GM19328 (cell line): ENCODE data around the gene NEIL1.
"Not testable (repeated sequence)": the region's sequence is repeated elsewhere in the genome, so short reads cannot be mapped to it uniquely, and the experiment has no call there.

Experiments
- ATAC-seq: cut with Tn5 transposase; IDR thresholded peaks from one replicate; pipeline ENCODE4 v1.9.1; 2021; ENCODE audit warnings: mild to moderate bottlenecking, moderate library complexity; ENCODE audit not compliant: unreplicated experiment

The NEIL1 gene

GRCh38 chr15:75332093-75332492, 14.7 kb upstream of the NEIL1 start:
- not testable (repeated sequence) for ATAC-seq

GRCh38 chr15:75333654-75334419, 13.0 kb upstream of the NEIL1 start:
- not testable (repeated sequence) for ATAC-seq

GRCh38 chr15:75335313-75335704, 11.5 kb upstream of the NEIL1 start:
- no peak for ATAC-seq

GRCh38 chr15:75335705-75336355, 11.0 kb upstream of the NEIL1 start, which contains the start of gene COMMD4:
COMMD4 (plus strand) TSS chr15:75336063; CDS start chr15:75336090, 27 bp downstream.
- ATAC-seq = no peak

- ATAC-seq = no peak
Measured at GRCh38 chr15:75338661-75339240, 8.1 kb upstream of the NEIL1 start.

GRCh38 chr15:75339531-75340240, 7.2 kb upstream of the NEIL1 start:
- no peak for ATAC-seq

- ATAC-seq = no peak
Measured at GRCh38 chr15:75342221-75342620, 4.6 kb upstream of the NEIL1 start.

- not testable (repeated sequence) for ATAC-seq
Measured at GRCh38 chr15:75343953-75344352, 2.9 kb upstream of the NEIL1 start.

GRCh38 chr15:75347222-75348033, 589 bp downstream of the NEIL1 start:
- no peak for ATAC-seq

- ATAC-seq = no peak
Measured at GRCh38 chr15:75348034-75348561, 1.3 kb downstream of the NEIL1 start.

- no peak for ATAC-seq
Measured at GRCh38 chr15:75348562-75349350, 1.9 kb downstream of the NEIL1 start.

GRCh38 chr15:75349351-75349669, 2.5 kb downstream of the NEIL1 start:
- not testable (repeated sequence) for ATAC-seq

GRCh38 chr15:75349851-75350588, 3.2 kb downstream of the NEIL1 start:
- no peak for ATAC-seq

- no peak for ATAC-seq
Measured at GRCh38 chr15:75350601-75351361, 3.9 kb downstream of the NEIL1 start.

- ATAC-seq = no peak
Measured at GRCh38 chr15:75352186-75353080, 5.6 kb downstream of the NEIL1 start.

GRCh38 chr15:75353604-75354003, 6.8 kb downstream of the NEIL1 start:
- ATAC-seq = no peak

- no peak for ATAC-seq
Measured at GRCh38 chr15:75354454-75354853, 7.6 kb downstream of the NEIL1 start.
